Muscle layer of colon (tissue), 2 donors: ENCODE data around the gene ADIPOR1.
A peak's percentile ranks its signal among the peaks of the same experiment; 100 is the strongest.

ENCODE experiments used
- H3K27ac ChIP-seq: one replicate; pipeline ENCODE4 v1.7.0; 2013; ENCODE audit warnings: low read depth, mild to moderate bottlenecking, low read length, moderate library complexity
- H3K27me3 ChIP-seq, 2 donors: one replicate each; pipeline ENCODE4 v1.7.0; 2013; ENCODE audit warnings: low read length in 2 of 2, mild to moderate bottlenecking in 2 of 2; ENCODE audit not compliant: insufficient read depth in 2 of 2, control insufficient read depth in 1 of 2
- H3K36me3 ChIP-seq: one replicate; pipeline ENCODE4 v1.7.0; 2013; ENCODE audit warnings: mild to moderate bottlenecking, low read length; ENCODE audit not compliant: insufficient read depth
- H3K4me1 ChIP-seq: one replicate; pipeline ENCODE4 v1.7.0; 2013; ENCODE audit warnings: mild to moderate bottlenecking, low read length; ENCODE audit not compliant: insufficient read depth
- H3K4me3 ChIP-seq, 2 donors: one replicate each; pipeline ENCODE4 v1.7.0; 2013; ENCODE audit warnings: low read length in 2 of 2, low read depth in 1 of 2, mild to moderate bottlenecking in 1 of 2, moderate library complexity in 1 of 2
- H3K9ac ChIP-seq: one replicate; pipeline ENCODE4 v1.7.0; 2013; ENCODE audit warnings: low read length
- H3K9me3 ChIP-seq: one replicate; pipeline ENCODE4 v1.7.0; 2013; ENCODE audit warnings: mild to moderate bottlenecking, low read length
- donor health status: abdominal sarcoma.
- donor health status: Adenocarcinoma of cecum.

The ADIPOR1 gene

GRCh38 chr1:202967684-202968281 lies 9.7 kb upstream of the ADIPOR1 start:
- Histone ChIP-seq H3K4me1 (peaks cover 20% of the 10 kb centered on the region), H3K27me3 (no peaks in the 10 kb centered on the region), H3K36me3 (peaks cover 9% of the 10 kb centered on the region), H3K9me3 (no peaks in the 10 kb centered on the region), H3K4me3 (peak overlapping the region; percentile 50 to 77), H3K27ac (peak overlapping the region; percentile 61), H3K9ac (peak overlapping the region; percentile 37)

GRCh38 chr1:202966006-202966898 lies 8.1 kb upstream of the ADIPOR1 start:
- Histone ChIP-seq H3K27me3 (no peaks in the 10 kb centered on the region), H3K4me1 (peaks cover 20% of the 10 kb centered on the region), H3K4me3 (peak overlapping the region; percentile 68 to 89), H3K27ac (peak overlapping the region; percentile 95), H3K9me3 (no peaks in the 10 kb centered on the region), H3K9ac (peak overlapping the region; percentile 94), H3K36me3 (peaks cover 19% of the 10 kb centered on the region)

- H3K4me3 ChIP-seq: no peak overlapping the region
- H3K27me3 ChIP-seq: no peaks in the 10 kb centered on the region
- H3K27ac ChIP-seq: no peak overlapping the region
- no peaks in the 10 kb centered on the region for H3K9me3 ChIP-seq
- H3K9ac ChIP-seq: no peak overlapping the region
- H3K4me1 ChIP-seq: peaks cover 20% of the 10 kb centered on the region
- peaks cover 19% of the 10 kb centered on the region for H3K36me3 ChIP-seq
Observed at GRCh38 chr1:202965422-202965821, 7.3 kb upstream of the ADIPOR1 start.

GRCh38 chr1:202964791-202965410 lies 6.8 kb upstream of the ADIPOR1 start:
- no peak overlapping the region for H3K4me3 ChIP-seq
- peaks cover 19% of the 10 kb centered on the region for H3K36me3 ChIP-seq
- no peak overlapping the region for H3K27ac ChIP-seq
- H3K4me1 ChIP-seq: peaks cover 20% of the 10 kb centered on the region
- no peak overlapping the region for H3K9ac ChIP-seq
- no peaks in the 10 kb centered on the region for H3K9me3 ChIP-seq
- H3K27me3 ChIP-seq: no peaks in the 10 kb centered on the region

GRCh38 chr1:202961220-202961880 lies 3.2 kb upstream of the ADIPOR1 start:
- H3K36me3 ChIP-seq: peaks cover 19% of the 10 kb centered on the region
- H3K9ac ChIP-seq: no peak overlapping the region
- H3K27ac ChIP-seq: no peak overlapping the region
- no peaks in the 10 kb centered on the region for H3K9me3 ChIP-seq
- no peaks in the 10 kb centered on the region for H3K27me3 ChIP-seq
- peaks cover 22% of the 10 kb centered on the region for H3K4me1 ChIP-seq
- H3K4me3 ChIP-seq: no peak overlapping the region

- Histone ChIP-seq H3K4me1 (peaks cover 21% of the 10 kb centered on the region), H3K36me3 (peaks cover 15% of the 10 kb centered on the region), H3K27ac (no peak overlapping the region), H3K27me3 (no peaks in the 10 kb centered on the region), H3K9me3 (no peaks in the 10 kb centered on the region), H3K9ac (no peak overlapping the region), H3K4me3 (no peak overlapping the region)
Observed at GRCh38 chr1:202959276-202959620, 1.1 kb upstream of the ADIPOR1 start.

- Histone ChIP-seq H3K27me3 (no peaks in the 10 kb centered on the region), H3K4me1 (peaks cover 21% of the 10 kb centered on the region), H3K36me3 (peaks cover 15% of the 10 kb centered on the region), H3K4me3 (peak overlapping the region; percentile 69 to 86), H3K9me3 (no peaks in the 10 kb centered on the region), H3K27ac (peak overlapping the region; percentile 41), H3K9ac (peak overlapping the region; percentile 71)
Observed at GRCh38 chr1:202958544-202959275, 598 bp upstream of the ADIPOR1 start.

- Histone ChIP-seq H3K4me1 (peaks cover 24% of the 10 kb centered on the region), H3K27ac (no peak overlapping the region), H3K9me3 (no peaks in the 10 kb centered on the region)
Observed at GRCh38 chr1:202956969-202957368, 1.1 kb downstream of the ADIPOR1 start.

GRCh38 chr1:202954057-202954745 lies 3.9 kb downstream of the ADIPOR1 start:
- H3K27ac ChIP-seq: no peak overlapping the region

More at GRCh38 chr1:202956969-202957368, 1.1 kb downstream of the ADIPOR1 start:
- peak overlapping the region; percentile 88 for H3K9ac ChIP-seq
- H3K36me3 ChIP-seq: peaks cover 2% of the 10 kb centered on the region
- H3K27me3 ChIP-seq: no peaks in the 10 kb centered on the region
- H3K4me3 ChIP-seq: peak overlapping the region in 1 of 2 donors; percentile 86

GRCh38 chr1:202953392-202953791 lies 4.7 kb downstream of the ADIPOR1 start:
- H3K9ac ChIP-seq: no peak overlapping the region
- no peaks in the 10 kb centered on the region for H3K27me3 ChIP-seq
- H3K9me3 ChIP-seq: no peaks in the 10 kb centered on the region
- no peak overlapping the region for H3K27ac ChIP-seq
- H3K36me3 ChIP-seq: peaks cover 22% of the 10 kb centered on the region
- H3K4me1 ChIP-seq: peaks cover 25% of the 10 kb centered on the region
- no peak overlapping the region for H3K4me3 ChIP-seq

More at GRCh38 chr1:202954057-202954745, 3.9 kb downstream of the ADIPOR1 start:
- no peaks in the 10 kb centered on the region for H3K27me3 ChIP-seq
- H3K9me3 ChIP-seq: no peaks in the 10 kb centered on the region
- no peak overlapping the region for H3K9ac ChIP-seq
- H3K4me1 ChIP-seq: peaks cover 30% of the 10 kb centered on the region
- peaks cover 14% of the 10 kb centered on the region for H3K36me3 ChIP-seq
- H3K4me3 ChIP-seq: no peak overlapping the region
